Stimulated activated CD8-positive, alpha-beta memory T cell treated with anti-CD3 and anti-CD28 coated beads, Interleukin-4, amount 100 ng/mL, for 1 hour (primary cell): ENCODE measurements around the gene KCNH1.
"Not testable (repeated sequence)": the region's sequence is repeated elsewhere in the genome, so short reads cannot be mapped to it uniquely, and the experiment has no call there.

Experiments
- DNase-seq, 2 donors: peaks; one replicate each; pipeline ENCODE4 v3.0.0-alpha.2; 2020; ENCODE audit warnings: low read depth in 2 of 2, low spot score in 1 of 2

KCNH1 gene

DNA sequence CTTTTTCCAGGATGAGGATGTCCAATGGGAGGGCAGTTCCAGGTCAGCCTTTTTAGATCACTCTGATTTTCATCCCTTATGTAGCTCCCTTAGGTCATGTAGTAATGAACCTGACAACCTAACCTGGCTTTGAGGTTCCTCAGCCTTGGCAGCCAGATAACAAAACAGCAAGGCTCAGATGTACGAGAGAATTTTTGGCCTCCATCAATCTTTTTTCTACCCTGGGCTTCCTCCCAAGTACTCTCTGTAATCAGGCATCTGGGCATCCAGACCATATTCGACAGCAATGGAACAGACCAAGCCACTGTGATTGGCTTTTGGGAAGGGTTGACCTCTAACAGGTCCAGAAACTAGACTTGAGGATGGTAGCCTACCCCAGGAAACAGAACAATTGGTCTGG lies 38.6 kb downstream of the KCNH1 start:
- no peak for DNase-seq

DNA sequence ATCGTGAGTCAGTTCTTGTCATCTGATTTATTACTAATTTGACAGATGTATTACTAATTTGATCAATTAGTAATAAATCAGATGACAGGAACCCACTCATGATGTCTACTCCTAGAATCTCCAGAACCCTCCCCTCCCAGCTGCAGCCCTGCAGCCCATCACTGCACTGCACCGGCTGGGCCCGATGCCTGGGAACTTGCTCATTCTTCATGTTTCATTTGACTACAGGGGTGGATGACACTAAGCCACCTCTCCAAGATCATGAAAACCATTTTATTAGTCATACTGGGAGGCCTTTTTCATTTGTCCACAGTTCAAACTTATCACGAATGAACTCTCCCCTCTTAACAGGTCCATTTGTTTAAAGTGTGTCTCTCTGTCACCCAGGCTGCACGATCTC lies 41.0 kb downstream of the KCNH1 start:
- DNase-seq: no peak

DNA sequence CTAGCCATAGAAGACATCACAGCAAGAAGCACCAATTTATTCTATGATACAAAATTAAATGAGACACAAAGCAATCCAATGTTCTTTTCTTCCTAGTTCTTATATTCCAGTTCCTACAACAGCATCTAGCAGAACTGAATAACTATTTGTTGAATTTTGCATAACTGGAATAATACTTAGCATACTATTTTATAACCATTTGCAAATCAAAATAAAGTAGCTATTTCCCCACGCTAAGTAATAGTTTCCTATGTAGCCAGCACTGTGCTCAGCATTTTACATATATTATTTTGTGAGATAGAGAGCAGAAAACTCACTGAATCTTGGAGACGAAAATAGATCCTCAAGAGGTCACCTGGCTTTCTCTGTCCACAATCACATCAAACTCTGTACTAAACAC lies 42.1 kb downstream of the KCNH1 start:
- DNase-seq: no peak

DNA sequence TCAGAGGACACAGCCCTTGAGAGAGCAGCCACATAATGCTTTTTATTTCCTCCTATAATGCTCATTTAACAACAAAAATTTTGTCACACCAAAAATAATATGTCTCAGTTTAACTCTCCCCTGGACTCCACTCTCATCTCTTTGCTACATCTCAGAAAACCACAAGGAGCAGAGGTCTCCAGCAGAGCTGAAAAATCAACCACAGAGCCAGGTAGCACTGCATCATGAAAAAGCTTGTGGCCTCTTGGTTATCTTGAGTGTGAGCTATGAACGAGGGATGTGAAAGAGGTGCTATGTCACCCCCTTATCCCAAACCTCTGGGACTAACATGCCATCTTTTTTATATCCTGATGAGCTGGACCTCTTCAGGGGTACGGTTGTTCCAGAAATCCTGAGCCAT lies 44.4 kb downstream of the KCNH1 start:
- DNase-seq: no peak

DNA sequence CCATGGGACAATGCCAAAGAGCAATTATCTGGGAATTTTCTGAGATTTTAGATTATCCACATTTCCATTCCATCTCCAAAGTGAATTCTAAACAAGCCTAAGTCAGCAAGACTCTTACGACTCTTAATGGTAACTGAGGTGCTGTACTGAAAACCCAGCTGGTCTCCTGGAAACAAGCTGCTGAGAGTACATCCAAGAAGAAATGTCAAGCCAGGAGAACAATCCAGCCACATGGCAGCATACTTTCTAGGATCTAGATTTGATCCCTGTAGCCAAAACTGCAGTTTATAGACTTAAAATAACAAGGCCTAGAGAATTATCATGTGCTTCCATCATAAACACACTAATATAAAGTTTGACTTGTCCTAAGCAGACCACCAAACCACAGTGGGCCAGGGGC lies 45.8 kb downstream of the KCNH1 start:
- DNase-seq: no peak

DNA sequence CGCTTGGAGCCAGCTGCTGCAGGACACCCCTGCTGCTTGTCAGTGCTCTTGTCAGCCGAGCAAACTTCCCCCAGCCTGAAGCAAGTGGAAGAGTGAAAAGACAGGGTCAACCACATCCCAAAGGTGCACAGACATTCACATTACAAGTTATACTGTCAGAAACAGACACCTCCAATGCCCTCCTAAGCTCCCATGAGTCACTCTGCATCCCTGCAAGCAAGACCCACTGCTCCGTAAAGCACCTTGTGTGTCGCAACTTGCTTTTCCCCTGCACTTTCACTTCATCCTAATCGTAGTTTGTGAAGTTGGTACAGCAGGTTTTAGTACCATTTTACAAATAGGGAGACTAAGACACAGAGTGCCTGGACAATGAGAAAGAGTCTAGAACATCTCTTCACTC lies 51.1 kb downstream of the KCNH1 start:
- DNase-seq: no peak

DNA sequence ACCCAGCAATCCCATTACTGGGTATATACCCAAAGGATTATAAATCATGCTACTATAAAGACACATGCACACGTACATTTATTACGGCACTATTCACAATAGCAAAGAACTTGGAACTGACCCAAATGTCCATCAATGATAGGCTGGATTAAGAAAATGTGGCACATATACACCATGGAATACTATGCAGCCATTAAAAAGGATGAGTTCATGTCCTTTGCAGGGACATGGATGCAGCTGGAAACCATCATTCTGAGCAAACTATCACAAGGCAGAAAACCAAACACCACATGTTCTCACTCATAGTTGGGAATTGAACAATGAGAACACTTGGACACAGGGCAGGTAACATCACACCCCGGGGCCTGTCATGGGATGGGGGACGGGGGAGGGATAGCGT lies 52.5 kb downstream of the KCNH1 start:
- not testable (repeated sequence) for DNase-seq

DNA sequence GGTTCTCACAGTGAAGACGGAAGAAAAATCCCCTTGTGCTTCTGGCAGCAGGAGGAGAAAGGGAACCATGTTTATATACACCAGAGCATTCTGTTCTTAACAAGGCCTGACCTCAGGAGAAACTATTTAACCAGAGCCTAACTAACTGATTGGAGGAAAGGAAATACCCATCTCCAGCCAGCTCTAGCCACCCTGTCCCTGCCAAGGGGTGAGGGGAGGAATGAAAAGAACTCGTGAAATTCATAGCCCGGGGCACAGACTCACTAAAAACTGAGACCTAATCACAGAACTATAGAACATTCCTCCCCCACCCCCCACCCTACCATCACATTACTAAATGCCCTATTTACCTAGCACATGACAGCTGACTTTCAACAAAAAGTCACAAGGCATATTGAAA lies 65.0 kb downstream of the KCNH1 start:
- no peak for DNase-seq

DNA sequence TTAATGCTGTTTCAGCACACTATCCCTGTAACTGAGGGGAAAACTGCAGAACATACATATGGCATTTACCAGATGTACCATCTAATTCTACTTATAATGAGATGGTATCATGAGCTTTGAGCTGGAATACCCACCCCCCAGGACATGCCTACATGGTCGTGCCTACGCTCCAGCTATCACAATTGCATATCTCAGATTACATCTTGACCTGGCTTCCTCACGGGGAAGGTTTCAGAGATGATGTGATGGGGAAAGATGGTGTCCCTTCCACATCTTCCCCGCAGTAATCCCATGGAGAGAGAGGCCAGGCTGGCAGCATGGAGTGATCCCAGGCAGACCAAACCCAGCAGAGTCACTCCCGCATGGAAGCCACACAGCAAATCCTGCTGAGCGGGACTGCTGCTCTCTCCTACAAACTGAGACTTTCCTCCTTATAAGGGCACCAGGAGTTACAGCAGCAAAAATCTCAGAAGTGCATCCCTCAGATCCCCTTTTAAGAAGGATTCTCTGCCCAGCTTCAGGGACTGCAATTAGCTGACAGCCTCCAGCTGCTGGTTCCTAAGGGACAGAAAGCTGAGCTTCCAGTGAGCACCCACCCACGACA lies 67.1 kb downstream of the KCNH1 start:
- no peak for DNase-seq

DNA sequence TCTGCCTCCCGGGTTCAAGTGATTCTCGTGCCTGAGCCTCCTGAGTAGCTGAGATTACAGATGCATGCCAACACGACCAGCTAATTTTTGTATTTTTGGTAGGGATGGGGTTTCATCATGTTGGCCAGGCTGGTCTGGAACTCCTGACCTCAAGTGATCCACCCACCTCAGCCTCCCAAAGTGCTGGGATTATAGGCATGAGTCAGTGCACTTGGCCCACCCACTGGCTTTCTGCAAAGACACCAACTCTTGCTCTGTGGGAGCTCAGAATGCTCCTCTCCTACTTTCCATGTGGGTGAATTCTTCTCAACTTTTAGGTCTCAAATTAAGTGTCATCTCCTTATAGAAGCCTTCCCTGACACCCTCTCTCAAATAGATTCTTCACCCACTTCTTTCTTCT lies 92.1 kb downstream of the KCNH1 start:
- DNase-seq: not testable (repeated sequence)

DNA sequence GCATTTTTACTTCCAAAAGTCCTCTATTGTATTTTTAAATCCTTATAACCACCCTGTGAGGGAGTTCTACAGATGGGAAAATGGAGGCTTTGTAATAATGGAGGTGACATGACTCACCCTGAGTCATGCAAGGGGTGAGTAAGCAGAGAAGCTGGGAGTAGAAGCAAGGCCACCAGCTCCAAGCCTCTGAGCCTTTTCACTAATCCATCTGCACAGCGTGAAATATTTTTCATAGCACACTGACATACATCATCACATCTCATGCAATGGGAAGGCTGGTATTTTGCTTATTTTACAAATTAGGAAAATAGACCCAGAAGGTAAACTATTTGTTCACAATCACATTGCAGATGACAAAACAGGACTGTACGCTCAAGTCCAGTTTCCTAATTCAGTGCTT lies 96.9 kb downstream of the KCNH1 start:
- DNase-seq: no peak

DNA sequence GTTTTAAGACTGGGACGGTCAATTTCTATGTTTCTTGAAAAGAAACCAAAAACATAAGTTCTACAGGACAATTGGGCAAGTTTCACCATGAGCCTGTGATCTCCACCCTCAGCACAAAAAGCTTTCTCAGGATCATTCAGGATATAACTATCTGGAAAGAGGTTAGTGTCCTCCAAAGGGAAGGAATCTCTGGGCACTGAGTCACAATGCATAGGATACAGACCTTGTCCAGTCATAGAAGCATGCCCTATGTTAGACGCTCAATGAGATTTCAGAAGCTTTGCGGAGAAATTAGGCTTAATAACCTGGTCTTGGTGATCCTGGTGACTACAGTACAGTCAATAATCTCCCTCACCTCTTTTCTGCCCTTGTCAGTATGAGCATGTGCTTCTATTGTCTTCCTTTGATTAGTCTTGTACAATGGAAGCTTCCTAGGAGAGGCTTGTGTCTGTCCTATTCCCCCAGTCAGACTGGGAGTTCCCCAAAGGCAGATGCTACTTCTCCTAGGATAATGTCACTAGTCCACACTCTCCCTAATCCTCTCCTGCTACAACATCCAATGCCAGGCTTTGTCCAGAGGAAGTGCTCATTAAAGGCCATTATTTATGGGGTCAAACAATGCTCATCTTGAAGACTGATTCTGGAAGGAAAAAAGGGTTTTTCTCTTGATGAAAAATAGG lies 97.4 kb downstream of the KCNH1 start:
- DNase-seq: no peak

DNA sequence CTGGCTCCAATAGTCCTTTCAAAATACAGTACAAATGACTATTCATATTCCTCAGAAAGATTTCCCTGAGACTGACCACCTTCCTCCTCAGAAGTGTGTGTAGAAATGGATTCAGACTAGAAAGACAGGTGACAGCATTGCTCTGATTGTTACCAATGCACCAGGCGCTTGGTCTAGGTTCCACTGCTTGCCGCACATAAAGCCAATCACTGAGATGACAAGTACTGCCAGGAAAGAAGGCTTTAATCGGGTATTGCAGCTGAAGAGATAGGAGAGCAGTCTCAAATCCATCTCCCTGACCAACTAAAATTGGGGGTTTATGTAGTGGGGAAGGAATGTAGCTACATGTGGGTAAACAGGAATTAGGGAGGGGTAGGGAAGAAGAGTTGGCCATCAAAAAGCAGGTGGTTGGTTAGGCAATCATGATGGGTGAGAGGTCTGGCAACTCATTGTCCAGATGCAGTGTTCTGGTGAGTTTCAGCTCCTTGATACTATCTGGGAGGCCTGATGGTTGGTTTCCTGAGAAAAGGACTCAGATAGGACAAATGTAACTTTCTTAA lies 98.0 kb downstream of the KCNH1 start:
- no peak for DNase-seq

DNA sequence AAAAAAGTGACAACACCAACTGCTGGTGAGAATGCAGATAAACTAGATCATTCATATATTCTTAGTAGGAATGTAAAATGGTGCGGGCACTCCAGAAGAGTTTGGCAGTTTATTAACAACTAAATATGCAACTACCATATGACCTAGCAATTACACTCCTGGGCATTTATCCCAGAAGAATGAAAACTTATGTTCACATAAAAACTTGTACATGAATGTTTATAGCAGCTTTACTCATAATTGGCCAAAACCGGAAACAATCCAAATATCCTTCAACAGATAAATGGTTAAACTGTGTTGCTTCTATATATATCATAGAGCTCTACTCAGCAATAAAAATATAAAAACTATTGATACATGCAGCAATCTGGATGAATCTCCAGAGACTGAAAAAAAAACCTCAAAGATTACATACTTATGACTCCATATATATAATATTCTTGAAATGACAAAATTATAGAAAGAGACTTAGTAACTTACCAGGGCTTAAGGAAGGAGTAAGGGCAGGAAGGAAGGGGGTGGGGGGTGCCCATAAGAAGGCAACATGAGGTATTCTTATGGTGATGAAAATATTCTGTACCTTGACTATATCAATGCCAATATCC lies 99.9 kb downstream of the KCNH1 start:
- no peak for DNase-seq

DNA sequence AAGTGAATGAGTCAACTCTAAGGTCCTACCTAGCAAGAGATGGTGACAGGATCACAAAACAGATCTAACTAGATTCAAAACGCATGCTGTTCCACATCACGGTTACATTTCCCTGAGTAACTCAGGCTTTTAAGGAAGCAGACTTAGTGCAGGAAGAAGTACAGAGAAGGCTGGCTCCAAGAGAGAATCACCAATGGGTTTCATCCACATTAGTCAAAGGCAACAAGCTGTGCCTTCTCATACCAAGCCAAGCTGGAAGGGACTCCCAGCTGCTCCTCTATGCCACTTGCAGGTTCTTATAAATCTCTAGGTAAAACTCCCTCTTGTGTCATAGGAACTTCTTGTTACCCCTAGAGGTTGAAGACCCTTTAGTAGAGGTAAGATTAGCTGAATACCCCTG lies 109.0 kb downstream of the KCNH1 start:
- no peak for DNase-seq

DNA sequence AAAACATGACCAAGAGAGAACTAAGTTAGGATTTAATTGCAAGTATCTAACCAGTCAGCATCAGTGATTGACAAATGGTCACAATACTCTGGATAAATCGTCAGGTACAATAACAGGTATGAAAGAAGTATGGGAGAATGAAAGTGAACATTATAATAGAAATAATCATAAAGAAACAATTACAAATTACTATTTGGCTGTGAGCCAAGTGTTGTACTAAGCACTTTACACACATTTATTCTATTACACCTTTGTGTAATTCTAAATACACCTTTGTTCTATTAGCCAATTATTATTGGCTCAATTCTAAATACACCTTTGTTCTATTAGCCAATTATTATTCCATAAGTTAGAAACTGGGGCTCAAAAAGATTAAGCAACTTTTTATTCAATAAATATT lies 114.7 kb downstream of the KCNH1 start:
- DNase-seq: no peak

DNA sequence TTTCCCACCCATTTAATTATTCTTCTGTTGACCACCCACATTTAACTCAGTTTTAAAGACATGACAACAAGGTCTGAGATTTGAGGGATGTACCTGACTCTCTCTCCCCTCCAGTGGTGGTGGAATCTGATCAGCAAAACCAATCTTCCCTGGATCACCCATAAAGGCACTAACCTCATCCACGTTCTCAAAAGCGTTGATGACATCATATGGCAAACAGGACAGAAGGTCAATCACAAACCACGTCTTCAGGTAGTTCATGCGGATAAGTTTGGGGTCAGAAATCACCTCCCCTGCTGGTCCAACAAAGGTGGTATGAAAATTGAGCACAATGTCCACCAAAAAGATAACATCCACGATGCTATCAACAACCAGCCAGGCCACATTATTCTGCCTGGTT lies 115.3 kb downstream of the KCNH1 start:
- no peak for DNase-seq

DNA sequence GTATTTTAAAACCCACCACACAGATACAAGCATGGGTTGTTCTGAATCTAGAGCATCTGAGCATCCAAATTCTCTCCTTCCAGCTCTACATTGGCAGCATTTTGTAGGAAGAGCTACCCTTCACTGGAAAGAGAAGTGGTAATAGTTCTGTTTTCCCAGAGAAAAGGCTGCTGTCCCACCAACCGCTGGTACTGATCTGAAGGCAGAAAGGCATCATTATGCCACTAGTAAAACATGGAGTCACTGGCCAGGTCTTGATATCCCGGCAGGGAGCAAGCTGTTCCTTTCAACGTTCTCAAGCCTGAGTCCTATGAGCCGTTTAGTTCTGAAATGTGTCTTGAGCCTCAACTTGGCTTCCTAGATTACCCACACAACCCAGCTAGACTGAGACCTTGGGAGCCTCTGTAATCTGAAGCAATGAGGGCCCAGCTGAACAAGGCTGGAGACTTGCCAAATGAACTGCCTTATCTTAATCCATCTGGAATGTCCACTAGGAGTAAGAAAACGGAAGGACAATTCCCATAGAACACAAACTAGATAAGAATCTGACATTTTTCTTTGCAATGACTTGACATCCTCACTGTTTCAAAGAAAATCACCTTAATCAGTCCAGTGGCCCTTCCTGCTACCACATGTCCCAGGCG lies 116.8 kb downstream of the KCNH1 start:
- DNase-seq: no peak

DNA sequence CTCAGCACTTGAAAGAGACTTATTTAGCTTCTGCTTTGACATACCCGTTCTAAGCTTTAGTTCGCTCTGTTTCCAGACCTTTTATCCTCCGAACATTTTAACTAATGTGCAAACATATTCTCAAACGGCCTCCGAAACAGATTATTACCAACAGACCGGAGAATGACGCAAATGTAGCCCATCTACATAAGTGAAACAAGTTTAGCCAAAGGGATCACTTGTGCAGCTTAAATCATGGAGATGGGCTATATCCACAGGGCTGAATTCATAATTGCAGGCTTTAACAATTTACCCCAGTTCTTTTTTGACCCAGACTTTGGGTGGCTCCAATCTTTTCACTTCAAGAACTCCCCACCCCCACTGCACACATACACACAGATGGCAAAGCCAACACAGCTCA lies 119.7 kb downstream of the KCNH1 start:
- no peak for DNase-seq

DNA sequence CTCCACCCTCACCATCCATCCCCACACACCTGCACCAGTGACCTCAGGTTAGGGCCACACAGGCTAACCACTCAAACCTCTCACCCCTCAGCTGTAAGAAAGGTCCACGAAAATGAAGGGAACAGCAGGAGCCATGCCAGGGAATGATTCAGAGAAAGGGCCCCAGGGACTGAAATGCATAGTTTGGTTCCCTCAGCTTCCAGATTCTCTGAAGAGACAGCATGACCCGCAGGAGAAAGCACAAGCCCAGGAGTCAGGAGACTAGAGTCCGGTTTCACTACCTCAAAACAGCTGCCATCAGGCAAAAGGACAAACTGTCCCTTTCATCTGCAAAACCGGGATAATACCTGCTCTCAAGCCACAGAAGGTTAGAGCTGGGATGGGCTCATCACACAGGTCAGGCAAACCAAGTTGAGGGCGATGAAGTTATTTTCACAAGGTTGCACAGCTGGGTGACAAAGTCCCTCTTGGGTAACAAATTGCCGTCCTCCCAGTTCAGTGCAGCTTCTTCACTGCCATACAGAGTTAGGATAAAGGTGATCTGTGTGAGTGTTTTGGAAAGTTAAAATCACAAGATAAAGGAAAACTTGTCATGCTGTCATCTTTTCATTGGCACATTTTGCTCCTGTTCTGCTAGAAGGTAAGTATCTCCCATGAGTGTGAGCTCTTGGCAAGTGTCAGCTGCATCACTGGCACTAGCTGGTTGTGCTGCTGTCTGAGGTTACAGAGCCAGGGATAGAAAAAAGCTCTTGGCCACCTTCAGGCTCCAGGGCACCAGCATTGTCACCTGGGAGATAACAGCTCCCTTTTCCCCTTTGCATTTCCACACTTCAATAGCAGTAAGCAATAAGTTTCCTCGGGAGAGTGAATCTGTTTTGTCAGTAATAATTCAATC lies 120.4 kb downstream of the KCNH1 start:
- DNase-seq: no peak

DNA sequence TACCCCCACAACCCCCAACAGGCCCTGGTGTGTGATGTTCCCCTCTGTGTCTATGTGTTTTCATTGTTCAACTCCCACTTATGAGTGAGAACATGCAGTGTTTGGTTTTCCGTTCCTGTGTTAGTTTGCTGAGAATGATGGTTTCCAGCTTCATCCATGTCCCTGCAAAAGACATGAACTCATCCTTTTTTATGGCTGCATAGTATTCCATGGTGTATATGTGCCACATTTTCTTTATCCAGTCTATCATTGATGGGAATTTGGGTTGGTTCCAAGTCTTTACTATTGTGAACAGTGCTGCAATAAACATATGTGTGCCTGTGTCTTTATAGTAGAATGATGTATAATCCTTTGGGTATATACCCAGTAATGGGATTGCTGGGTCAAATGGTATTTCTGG lies 122.8 kb downstream of the KCNH1 start:
- not testable (repeated sequence) for DNase-seq
